Posterior vena cava (tissue), 2 donors: Measurements from ENCODE around the gene EPB42. TPM values are rescaled to one million over a fixed set of nuclear protein-coding genes. Genes with fewer than 3 reads are reported as not detected.

Experiments
- DNase-seq: peaks from one replicate; pipeline ENCODE4 v3.0.0-alpha.2; 2020; ENCODE audit warnings: low spot score
- intact Hi-C, 2 donors: fragments of 100-400 bp; cut with DNase I; formaldehyde crosslinking; loops; one replicate each; pipeline versions ENCODE4 v1.14.1 to v1.14.2; 2022 to 2023
- total RNA-seq, 2 donors: library from RNA; stranded (reverse); fragmentation: NEBNext Ultra II Directional; extraction: Animal tissue kit (Norgen Biotek cat#: 25700); gene quantifications; one replicate each; pipeline ENCODE4 v1.2.1, GENCODE V29; 2021
- donor health status: DM: yes; HTN: yes; CAD: no.
- donor health status: DM: yes; HTN: yes; CAD: no.

EPB42 gene
- total RNA-seq, 2 donors from 2014 or later = 0.43 to 0.65 TPM

- intact Hi-C loops = no loop called here
- no peak for DNase-seq
Observed at GRCh38 chr15:43153269-43153668, 67.5 kb downstream of the EPB42 start.

- intact Hi-C loops = no loop called here
- DNase-seq = no peak
Observed at GRCh38 chr15:43151688-43152087, 69.1 kb downstream of the EPB42 start.

GRCh38 chr15:43150191-43150929 lies 70.5 kb downstream of the EPB42 start:
- intact Hi-C loops = no loop called here
- no peak for DNase-seq

Other genes with a start within 250 kb of the EPB42 start
- 10 to 100 TPM; 36.5 to 39.1 TPM for gene UBR1, start 115.0 kb downstream of the EPB42 start, total RNA-seq
- gene TMEM62, start 87.4 kb downstream of the EPB42 start, total RNA-seq = 10 to 100 TPM; 16.0 to 17.3 TPM
- gene CCNDBP1, start 35.6 kb downstream of the EPB42 start, total RNA-seq = 10 to 100 TPM; 49.6 to 52.6 TPM
- gene TGM5, start 45.9 kb upstream of the EPB42 start, total RNA-seq = 1 to 10 TPM in 1 of 2 donors, under 1 TPM in 1; 0.56 to 1.0 TPM
- not detected for gene TGM7, start 81.2 kb upstream of the EPB42 start, total RNA-seq
- 1 to 10 TPM; 5.5 to 7.4 TPM for gene LCMT2, start 109.6 kb upstream of the EPB42 start, total RNA-seq
- gene ZSCAN29, start 150.0 kb upstream of the EPB42 start, total RNA-seq = 10 to 100 TPM; 17.1 to 17.9 TPM
- gene TUBGCP4, start 150.1 kb upstream of the EPB42 start, total RNA-seq = 10 to 100 TPM; 11.9 to 12.4 TPM